HG03575 (cell line): ENCODE data around the gene EPPIN.

ENCODE experiments used
- ATAC-seq: cut with Tn5 transposase; IDR thresholded peaks from one replicate; pipeline ENCODE4 v1.9.1; 2021; ENCODE audit not compliant: unreplicated experiment, insufficient number of reproducible peaks, low FRiP score; ENCODE audit errors: extremely low read depth

Gene EPPIN

GRCh38 chr20:45545754-45546453 is 1.3 kb downstream of the EPPIN start:
- ATAC-seq, result no peak

- no peak for ATAC-seq
Measured at GRCh38 chr20:45545351-45545750, 1.9 kb downstream of the EPPIN start.

- ATAC-seq, result no peak
Measured at GRCh38 chr20:45539382-45539781, 7.8 kb downstream of the EPPIN start, which contains the start of gene WFDC6. Gene WFDC6 (minus strand): TSS chr20:45539482. CDS start chr20:45539407, 75 bp downstream.

- no peak for ATAC-seq
Measured at GRCh38 chr20:45538209-45538799, 8.9 kb downstream of the EPPIN start.

GRCh38 chr20:45527294-45527693 is 19.9 kb downstream of the EPPIN start:
- no peak for ATAC-seq

- ATAC-seq, result no peak
Measured at GRCh38 chr20:45523821-45524220, 23.4 kb downstream of the EPPIN start.

GRCh38 chr20:45518282-45518681 is 28.9 kb downstream of the EPPIN start:
- ATAC-seq, result no peak

GRCh38 chr20:45515147-45515913 is 31.9 kb downstream of the EPPIN start, which contains the start of gene SPINT3:
Gene SPINT3 (minus strand): TSS chr20:45515622. CDS start chr20:45515608, 14 bp downstream.
- no peak for ATAC-seq

GRCh38 chr20:45510242-45510862 is 36.8 kb downstream of the EPPIN start:
- no peak for ATAC-seq

- ATAC-seq, result no peak
Measured at GRCh38 chr20:45509091-45509490, 38.1 kb downstream of the EPPIN start.

GRCh38 chr20:45508068-45508886 is 38.9 kb downstream of the EPPIN start:
- no peak for ATAC-seq

- no peak for ATAC-seq
Measured at GRCh38 chr20:45507011-45507820, 40.0 kb downstream of the EPPIN start.

- ATAC-seq, result no peak
Measured at GRCh38 chr20:45506398-45506797, 40.8 kb downstream of the EPPIN start.

GRCh38 chr20:45503403-45503802 is 43.8 kb downstream of the EPPIN start:
- ATAC-seq, result no peak

- no peak for ATAC-seq
Measured at GRCh38 chr20:45502561-45502960, 44.6 kb downstream of the EPPIN start.

- no peak for ATAC-seq
Measured at GRCh38 chr20:45501600-45501999, 45.6 kb downstream of the EPPIN start.

- no peak for ATAC-seq
Measured at GRCh38 chr20:45500022-45500421, 47.2 kb downstream of the EPPIN start.

- no peak for ATAC-seq
Measured at GRCh38 chr20:45497971-45498494, 49.2 kb downstream of the EPPIN start.
